K562 (cell line): ENCODE measurements around the gene PARD3B. TPM values are rescaled to one million over a fixed set of nuclear protein-coding genes. Genes with fewer than 3 reads are reported as not detected.

Experiments used
- C11orf30 ChIP-seq: fragments of 450-650 bp; IDR thresholded peaks from 2 replicates; pipeline ENCODE4 v1.6.1; 2016; ENCODE audit warnings: low read depth, mild to moderate bottlenecking
- ETV6 ChIP-seq, 3 experiments: fragments of 150-350 bp in 1 of 3; sonication (generic) in 1 of 3; formaldehyde crosslinking in 1 of 3; IDR thresholded peaks; 2 replicates each; pipeline versions ENCODE4 v1.6.1 to v1.8.0; 2014 to 2022; ENCODE audit warnings: borderline replicate concordance in 2 of 3, low read depth in 2 of 3, antibody characterized with exemption in 1 of 3, low read length in 1 of 3, mild to moderate bottlenecking in 1 of 3, missing genetic modification reagents in 1 of 3
- HDAC2 ChIP-seq: fragments of 450-650 bp; IDR thresholded peaks from 2 replicates; pipeline ENCODE4 v1.6.1; 2016; ENCODE audit warnings: mild to moderate bottlenecking
- ILK ChIP-seq: fragments of 450-650 bp; IDR thresholded peaks from 2 replicates; pipeline ENCODE4 v1.6.1; 2016; ENCODE audit warnings: missing genetic modification characterization, low read depth, mild to moderate bottlenecking, missing compliant biosample characterization, moderate library complexity, borderline replicate concordance
- L3MBTL2 ChIP-seq: fragments of 450-650 bp; IDR thresholded peaks from 2 replicates; pipeline ENCODE4 v1.6.1; 2016; ENCODE audit warnings: mild to moderate bottlenecking, moderate library complexity
- MAFG ChIP-seq: fragments of 450-650 bp; conservative IDR thresholded peaks from 2 replicates; pipeline ENCODE4 v1.6.1; 2016; ENCODE audit warnings: missing genetic modification characterization, missing compliant biosample characterization
- MGA ChIP-seq: fragments of 450-650 bp; IDR thresholded peaks from 2 replicates; pipeline ENCODE4 v1.6.1; 2016; ENCODE audit warnings: mild to moderate bottlenecking, moderate library complexity
- MTA1 ChIP-seq: fragments of 450-650 bp; IDR thresholded peaks from 2 replicates; pipeline ENCODE4 v1.6.1; 2017; ENCODE audit warnings: borderline replicate concordance
- RFX5 ChIP-seq: IDR thresholded peaks from 2 replicates; pipeline ENCODE4 v1.6.1; 2011; ENCODE audit warnings: low read depth, mild to moderate bottlenecking, improper control_type of control experiment, low read length
- SIRT6 ChIP-seq: IDR thresholded peaks from one replicate; pipeline ENCODE4 v1.6.1; 2012; ENCODE audit warnings: low read depth, mild to moderate bottlenecking, control low read depth, inconsistent platforms, low read length, moderate library complexity
- TRIM24 ChIP-seq, 2 experiments: fragments of 450-650 bp; IDR thresholded peaks; 2 replicates each; pipeline ENCODE4 v1.6.1; 2016
- ZBTB12 ChIP-seq: fragments of 250-450 bp; sonication (Bioruptor Pico); IDR thresholded peaks from 2 replicates; pipeline ENCODE4 v1.4.0; 2020
- ZBTB34 ChIP-seq: fragments of 250-450 bp; sonication (Bioruptor Pico); IDR thresholded peaks from 2 replicates; pipeline ENCODE4 v1.8.0; 2021; ENCODE audit warnings: mild to moderate bottlenecking, moderate library complexity
- ZNF57 ChIP-seq: fragments of 450-650 bp; formaldehyde crosslinking; IDR thresholded peaks from 2 replicates; pipeline ENCODE4 v1.4.0; 2020; ENCODE audit warnings: mild to moderate bottlenecking, moderate library complexity
- ZNF668 ChIP-seq: fragments of 250-450 bp; sonication (Bioruptor Pico); IDR thresholded peaks from 2 replicates; pipeline ENCODE4 v1.8.0; 2022; ENCODE audit warnings: mild to moderate bottlenecking, inconsistent platforms
- ZNF707 ChIP-seq: fragments of 250-450 bp; sonication (Bioruptor Pico); conservative IDR thresholded peaks from 2 replicates; pipeline ENCODE4 v1.8.0; 2022; ENCODE audit warnings: inconsistent platforms, mild to moderate bottlenecking, moderate library complexity
- polyA plus RNA-seq, 8 experiments: library from polyadenylated mRNA; depleted of rRNA in 4 of 8; stranded (reverse) in 5 of 8; unstranded in 3 of 8; fragments of >200 nt; fragmentation: Nextera tagmentation in 2 of 8; fragmentation: Illumina TruSeq in 1 of 8; extraction: Ambion mirVana in 2 of 8; extraction: Trizol in 1 of 8; gene quantifications; 2 replicates each; pipeline versions ENCODE4 v1.2.1 to v1.2.3, GENCODE V29; 2011 to 2014; ENCODE audit warnings: inconsistent platforms in 1 of 8, missing spikeins in 1 of 8
- total RNA-seq, 7 experiments: library from RNA; depleted of rRNA in 6 of 7; stranded (reverse); fragments of >200 nt in 6 of 7; fragmentation: Illumina TruSeq in 2 of 7; extraction: Trizol in 2 of 7; gene quantifications; 2 replicates each; pipeline versions ENCODE4 v1.2.1 to v1.2.3, GENCODE V29; 2011 to 2021; ENCODE audit warnings: low replicate concordance in 1 of 7

PARD3B gene
- total and polyA plus RNA-seq, 9 of the 15 experiments (the other 6 are each of a cell fraction or from before 2014, with no cell fraction given), result 0.15 to 3.0 (median 1.1) TPM

- TF ChIP-seq ZBTB34 (CRISPR knock-in tag), result no peak
- TF ChIP-seq ZNF707, result no peak
- TF ChIP-seq TRIM24 (IDR thresholded peaks at IDR 0.05), result peak in 1 of 2 experiments; percentile 53; a peak in 2 of 4 replicates
- no peak for TF ChIP-seq ZNF668 (CRISPR knock-in tag)
- TF ChIP-seq MGA, result peak; percentile 79
- no peak for TF ChIP-seq MTA1
- TF ChIP-seq ETV6 (IDR thresholded peaks at IDR 0.05; ENCODE audit: borderline replicate concordance in 1 of 2, low read depth in 2 of 2, low read length in 1 of 2), result no peak
- no peak for TF ChIP-seq ETV6 (CRISPR knock-in tag; IDR thresholded peaks at IDR 0.05; ENCODE audit: borderline replicate concordance)
- no peak for TF ChIP-seq RFX5
- no peak for TF ChIP-seq C11orf30
- no peak for TF ChIP-seq ILK (tag)
- TF ChIP-seq SIRT6, result no peak
- TF ChIP-seq L3MBTL2, result peak; percentile 94
- no peak for TF ChIP-seq MAFG (tag)
- no peak for TF ChIP-seq HDAC2
- TF ChIP-seq ZBTB12 (CRISPR knock-in tag), result no peak
- TF ChIP-seq ZNF57, result no peak
These were observed 544.7 kb downstream of the PARD3B start (continued) for GRCh38 chr2:205089958-205090357.
